SK-N-SH (cell line): ENCODE measurements around the gene MCTP2. TPM values are rescaled to one million over a fixed set of nuclear protein-coding genes. Genes with fewer than 3 reads are reported as not detected.

Experiments
- CTCF ChIA-PET: fragments of 300-600, 350-600 bp; formaldehyde crosslinking; extraction: SDS; loops from one replicate; lab custom pipeline; 2021; lab: Yijun Ruan, JAX
- POLR2A ChIA-PET: fragments of 350-600 bp; sonication (Branson Sonifier 250); formaldehyde crosslinking; extraction: SDS; loops from one replicate; lab custom pipeline; 2020; ENCODE audit warnings: antibody characterized with exemption, inconsistent platforms; lab: Yijun Ruan, JAX
- DNase-seq: peaks from one replicate; pipeline ENCODE4 v3.0.0; 2012
- H2AFZ ChIP-seq: fragments of 200-600 bp; sonication (generic); 2 replicates; pipeline ENCODE4 v1.8.1; 2016; ENCODE audit warnings: antibody characterized with exemption, mild to moderate bottlenecking, low read depth
- H3F3A ChIP-seq: fragments of 200-600 bp; sonication (generic); replicated peaks from 2 replicates; pipeline ENCODE3; 2016; ENCODE audit warnings: antibody characterized with exemption, mild to moderate bottlenecking; ENCODE audit not compliant: insufficient read depth
- H3K27ac ChIP-seq, 2 experiments: fragments of 200-500 bp in 1 of 2; fragments of 200-600 bp in 1 of 2; sonication (Bioruptor generic) in 1 of 2; sonication (generic), shearing (Covaris generic) in 1 of 2; 2 replicates each; pipeline versions ENCODE4 v1.5.1 to v1.6.1; 2014 to 2016; ENCODE audit warnings: low read depth in 2 of 2, inconsistent platforms in 1 of 2, low read length in 1 of 2, mild to moderate bottlenecking in 1 of 2, mixed read lengths in 1 of 2
- H3K27me3 ChIP-seq: fragments of 200-600 bp; sonication (generic), shearing (Covaris generic); 2 replicates; pipeline ENCODE4 v1.6.1; 2016; ENCODE audit warnings: mixed run types; ENCODE audit not compliant: insufficient read depth
- H3K36me3 ChIP-seq, 2 experiments: fragments of 200-500 bp in 1 of 2; fragments of 200-600 bp in 1 of 2; sonication (Bioruptor generic) in 1 of 2; sonication (generic) in 1 of 2; replicated peaks in 1 of 2; 2 replicates each; pipeline versions ENCODE3 to v1.5.1; 2014 to 2016; ENCODE audit warnings: low read length in 1 of 2, mild to moderate bottlenecking in 1 of 2; ENCODE audit not compliant: insufficient read depth in 2 of 2, control insufficient read depth in 1 of 2
- H3K4me1 ChIP-seq, 2 experiments: fragments of 200-500 bp in 1 of 2; fragments of 200-600 bp in 1 of 2; sonication (Bioruptor generic) in 1 of 2; sonication (generic), shearing (Covaris generic) in 1 of 2; 2 replicates each; pipeline versions ENCODE4 v1.5.1 to v1.6.1; 2014 to 2016; ENCODE audit warnings: low read depth in 1 of 2, low read length in 1 of 2, mixed run types in 1 of 2; ENCODE audit not compliant: insufficient read depth in 2 of 2, control insufficient read depth in 1 of 2
- H3K4me2 ChIP-seq: fragments of 200-600 bp; sonication (generic), shearing (Covaris generic); 2 replicates; pipeline ENCODE4 v1.6.1; 2017; ENCODE audit warnings: mixed run types
- H3K4me3 ChIP-seq, 2 experiments: fragments of 200-500 bp in 1 of 2; fragments of 200-600 bp in 1 of 2; sonication (Bioruptor generic) in 1 of 2; sonication (generic), shearing (Covaris generic) in 1 of 2; 2 replicates each; pipeline versions ENCODE4 v1.5.1 to v1.8.1; 2014 to 2016; ENCODE audit warnings: low read depth in 2 of 2, inconsistent platforms in 1 of 2, low read length in 1 of 2, mild to moderate bottlenecking in 1 of 2, mixed read lengths in 1 of 2, moderate library complexity in 1 of 2
- H3K79me2 ChIP-seq: fragments of 200-600 bp; sonication (generic); 2 replicates; pipeline ENCODE4 v1.8.1; 2017; ENCODE audit warnings: mild to moderate bottlenecking; ENCODE audit not compliant: insufficient read depth
- H3K9ac ChIP-seq: fragments of 200-600 bp; sonication (generic); 2 replicates; pipeline ENCODE4 v1.6.1; 2017; ENCODE audit warnings: mixed run types
- H3K9me2 ChIP-seq: fragments of 200-600 bp; sonication (generic); 2 replicates; pipeline ENCODE4 v1.6.1; 2017; ENCODE audit warnings: mixed run types
- H3K9me3 ChIP-seq: fragments of 200-600 bp; sonication (generic); 2 replicates; pipeline ENCODE4 v1.6.1; 2017; ENCODE audit warnings: mixed run types, mild to moderate bottlenecking, moderate library complexity
- H4K20me1 ChIP-seq: fragments of 200-600 bp; sonication (generic); 2 replicates; pipeline ENCODE4 v1.6.1; 2017; ENCODE audit warnings: mild to moderate bottlenecking, mixed run types; ENCODE audit not compliant: insufficient read depth
- EP300 ChIP-seq, 2 experiments: IDR thresholded peaks; 2 replicates each; pipeline versions ENCODE4 v1.4.0 to v1.6.1; 2012; ENCODE audit warnings: borderline replicate concordance in 1 of 2, low read depth in 1 of 2, low read length in 1 of 2
- FOSL2 ChIP-seq: IDR thresholded peaks from 2 replicates; pipeline ENCODE4 v1.4.0; 2012; ENCODE audit warnings: low read depth, mild to moderate bottlenecking, moderate library complexity, borderline replicate concordance
- FOXM1 ChIP-seq: IDR thresholded peaks from 2 replicates; pipeline ENCODE4 v1.4.0; 2012; ENCODE audit warnings: low read depth, mild to moderate bottlenecking
- GABPA ChIP-seq: IDR thresholded peaks from 2 replicates; pipeline ENCODE4 v1.4.0; 2012; ENCODE audit warnings: low read depth, mild to moderate bottlenecking
- GATA2 ChIP-seq: sonication (generic); formaldehyde crosslinking; IDR thresholded peaks from 2 replicates; pipeline ENCODE4 v1.5.0; 2020; ENCODE audit warnings: mild to moderate bottlenecking, missing genetic modification reagents
- MEF2A ChIP-seq: IDR thresholded peaks from 2 replicates; pipeline ENCODE4 v1.4.0; 2012; ENCODE audit warnings: low read depth, borderline replicate concordance
- POLR2AphosphoS5 ChIP-seq: IDR thresholded peaks from 2 replicates; pipeline ENCODE4 v1.6.1; 2012; ENCODE audit warnings: low read depth, low read length
- RCOR1 ChIP-seq: fragments of 150-350 bp; IDR thresholded peaks from 2 replicates; pipeline ENCODE4 v1.6.1; 2017; ENCODE audit warnings: antibody characterized with exemption, low read length
- RXRA ChIP-seq: IDR thresholded peaks from 2 replicates; pipeline ENCODE4 v1.4.0; 2012; ENCODE audit warnings: low read depth, mild to moderate bottlenecking, borderline replicate concordance
- TAF1 ChIP-seq: IDR thresholded peaks from 2 replicates; pipeline ENCODE4 v1.6.1; 2012; ENCODE audit warnings: low read depth, mild to moderate bottlenecking, low read length, moderate library complexity, borderline replicate concordance
- TCF12 ChIP-seq: IDR thresholded peaks from 2 replicates; pipeline ENCODE4 v1.4.0; 2012
- TEAD4 ChIP-seq: IDR thresholded peaks from 2 replicates; pipeline ENCODE4 v1.4.0; 2012; ENCODE audit warnings: mild to moderate bottlenecking, borderline replicate concordance; ENCODE audit not compliant: insufficient read depth
- WGBS: methylation state at CpG from one replicate; pipeline ENCODE4 v1.1.6; 2017; ENCODE audit warnings: low lambda C conversion rate; 5-methylcytosine and 5-hydroxymethylcytosine counted together
- polyA plus RNA-seq, 3 experiments: library from polyadenylated mRNA; depleted of rRNA; stranded (reverse); fragments of >200 nt; gene quantifications; 2 replicates each; pipeline ENCODE4 v1.2.3, GENCODE V29; 2012
- TF ChIP-seq, protein P1 (sequence below): IDR thresholded peaks from 2 replicates; pipeline ENCODE4; 2012
- TF ChIP-seq, protein P2 (sequence below): IDR thresholded peaks from 2 replicates; pipeline ENCODE4 v1.6.1; 2012; ENCODE audit warnings: mild to moderate bottlenecking, low read depth, low read length, moderate library complexity

The MCTP2 gene
- polyA plus RNA-seq, 1 of the 3 experiments (the other 2 are of a cell fraction) = 0.26 TPM

GRCh38 chr15:94478763-94479162, 247.4 kb downstream of the MCTP2 start:
- H2AFZ ChIP-seq = no peak overlapping the region
- no peaks in the 10 kb centered on the region for H3F3A ChIP-seq
- DNase-seq = no peak
- CTCF ChIA-PET = interaction anchor here (1.0 kb wide), 1 partner anchor 8 kb away, joined by 3 read pairs; no protein-coding TSS in a partner anchor
- peaks cover 0 to 28% of the 10 kb centered on the region in 2 experiments; a peak in 2 of 4 replicates for H3K4me1 ChIP-seq
- TF ChIP-seq, protein P1, sequence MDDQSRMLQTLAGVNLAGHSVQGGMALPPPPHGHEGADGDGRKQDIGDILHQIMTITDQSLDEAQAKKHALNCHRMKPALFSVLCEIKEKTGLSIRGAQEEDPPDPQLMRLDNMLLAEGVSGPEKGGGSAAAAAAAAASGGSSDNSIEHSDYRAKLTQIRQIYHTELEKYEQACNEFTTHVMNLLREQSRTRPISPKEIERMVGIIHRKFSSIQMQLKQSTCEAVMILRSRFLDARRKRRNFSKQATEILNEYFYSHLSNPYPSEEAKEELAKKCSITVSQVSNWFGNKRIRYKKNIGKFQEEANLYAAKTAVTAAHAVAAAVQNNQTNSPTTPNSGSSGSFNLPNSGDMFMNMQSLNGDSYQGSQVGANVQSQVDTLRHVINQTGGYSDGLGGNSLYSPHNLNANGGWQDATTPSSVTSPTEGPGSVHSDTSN = no peak
- no peak for TF ChIP-seq RCOR1
- no peak for TF ChIP-seq POLR2AphosphoS5
- TF ChIP-seq EP300 (IDR thresholded peaks at IDR 0.05; ENCODE audit: borderline replicate concordance in 1 of 2, low read depth in 1 of 2, low read length in 1 of 2) = no peak
- no peak for TF ChIP-seq RXRA
- no peak for TF ChIP-seq MEF2A
- no peak for TF ChIP-seq TEAD4
- TF ChIP-seq, protein P2, sequence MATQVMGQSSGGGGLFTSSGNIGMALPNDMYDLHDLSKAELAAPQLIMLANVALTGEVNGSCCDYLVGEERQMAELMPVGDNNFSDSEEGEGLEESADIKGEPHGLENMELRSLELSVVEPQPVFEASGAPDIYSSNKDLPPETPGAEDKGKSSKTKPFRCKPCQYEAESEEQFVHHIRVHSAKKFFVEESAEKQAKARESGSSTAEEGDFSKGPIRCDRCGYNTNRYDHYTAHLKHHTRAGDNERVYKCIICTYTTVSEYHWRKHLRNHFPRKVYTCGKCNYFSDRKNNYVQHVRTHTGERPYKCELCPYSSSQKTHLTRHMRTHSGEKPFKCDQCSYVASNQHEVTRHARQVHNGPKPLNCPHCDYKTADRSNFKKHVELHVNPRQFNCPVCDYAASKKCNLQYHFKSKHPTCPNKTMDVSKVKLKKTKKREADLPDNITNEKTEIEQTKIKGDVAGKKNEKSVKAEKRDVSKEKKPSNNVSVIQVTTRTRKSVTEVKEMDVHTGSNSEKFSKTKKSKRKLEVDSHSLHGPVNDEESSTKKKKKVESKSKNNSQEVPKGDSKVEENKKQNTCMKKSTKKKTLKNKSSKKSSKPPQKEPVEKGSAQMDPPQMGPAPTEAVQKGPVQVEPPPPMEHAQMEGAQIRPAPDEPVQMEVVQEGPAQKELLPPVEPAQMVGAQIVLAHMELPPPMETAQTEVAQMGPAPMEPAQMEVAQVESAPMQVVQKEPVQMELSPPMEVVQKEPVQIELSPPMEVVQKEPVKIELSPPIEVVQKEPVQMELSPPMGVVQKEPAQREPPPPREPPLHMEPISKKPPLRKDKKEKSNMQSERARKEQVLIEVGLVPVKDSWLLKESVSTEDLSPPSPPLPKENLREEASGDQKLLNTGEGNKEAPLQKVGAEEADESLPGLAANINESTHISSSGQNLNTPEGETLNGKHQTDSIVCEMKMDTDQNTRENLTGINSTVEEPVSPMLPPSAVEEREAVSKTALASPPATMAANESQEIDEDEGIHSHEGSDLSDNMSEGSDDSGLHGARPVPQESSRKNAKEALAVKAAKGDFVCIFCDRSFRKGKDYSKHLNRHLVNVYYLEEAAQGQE = no peak
- no peak for TF ChIP-seq FOSL2
- no peak for TF ChIP-seq GATA2 (CRISPR knock-in tag)
- no peak for TF ChIP-seq GABPA
- no peak for TF ChIP-seq TAF1
- no peak for TF ChIP-seq TCF12
- TF ChIP-seq FOXM1 = no peak
- no peaks in the 10 kb centered on the region for H3K27me3 ChIP-seq
- no peak overlapping the region; a peak in 1 of 4 replicates for H3K27ac ChIP-seq
- WGBS = 60% methylated on average over 8 of the region's 8 CpGs
- no peaks in the 10 kb centered on the region; the same call in 1 of the 2 replicates for H3K9me3 ChIP-seq
- no peak overlapping the region for H3K4me3 ChIP-seq
- no peaks in the 10 kb centered on the region for H3K36me3 ChIP-seq
- H3K4me2 ChIP-seq = no peak overlapping the region
- H3K9ac ChIP-seq = no peak overlapping the region
- POLR2A ChIA-PET = no interaction called here
- no peaks in the 10 kb centered on the region for H4K20me1 ChIP-seq
- no peaks in the 10 kb centered on the region for H3K79me2 ChIP-seq
- no peaks in the 10 kb centered on the region for H3K9me2 ChIP-seq
